AG09309 (cell line): ENCODE data around the gene CYP27C1.

Source experiments
- DNase-seq: peaks from one replicate; pipeline ENCODE4 v3.0.0-alpha.2; 2010; ENCODE audit warnings: low read depth
- H3K4me3 ChIP-seq: 2 replicates; pipeline ENCODE4 v1.5.1; 2011; ENCODE audit warnings: mild to moderate bottlenecking, low read depth, low read length, moderate library complexity; ENCODE audit not compliant: control insufficient read depth
- CTCF ChIP-seq: IDR thresholded peaks from 2 replicates; pipeline ENCODE4 v1.5.1; 2011; ENCODE audit warnings: mild to moderate bottlenecking, low read depth, low read length, inconsistent platforms; ENCODE audit not compliant: insufficient read depth, control insufficient read depth; ENCODE audit errors: missing control alignments

The CYP27C1 gene

GRCh38 chr2:127173057-127173456, 47.0 kb downstream of the CYP27C1 start:
- TF ChIP-seq CTCF, result no peak
- H3K4me3 ChIP-seq, result no peak overlapping the region
- peak; percentile 83 for DNase-seq

- no peak for TF ChIP-seq CTCF
- H3K4me3 ChIP-seq, result no peak overlapping the region
- DNase-seq, result no peak
Measured at GRCh38 chr2:127172306-127172705, 47.8 kb downstream of the CYP27C1 start.

GRCh38 chr2:127170452-127171197, 49.5 kb downstream of the CYP27C1 start:
- TF ChIP-seq CTCF, result no peak
- no peak overlapping the region for H3K4me3 ChIP-seq
- DNase-seq, result no peak

- no peak overlapping the region for H3K4me3 ChIP-seq
- no peak for DNase-seq
- TF ChIP-seq CTCF, result no peak
Measured at GRCh38 chr2:127170021-127170420, 50.1 kb downstream of the CYP27C1 start.

GRCh38 chr2:127169066-127169660, 50.9 kb downstream of the CYP27C1 start:
- no peak for TF ChIP-seq CTCF
- no peak overlapping the region for H3K4me3 ChIP-seq
- no peak for DNase-seq

- no peak for TF ChIP-seq CTCF
- H3K4me3 ChIP-seq, result no peak overlapping the region
- DNase-seq, result no peak
Measured at GRCh38 chr2:127166231-127166860, 53.8 kb downstream of the CYP27C1 start.
